COLO668 (cell line): Measurements from ENCODE around the gene SNCG.
A peak's percentile ranks its signal among the peaks of the same experiment; 100 is the strongest.

ENCODE experiments used
- DNase-seq: peaks from one replicate; lab custom pipeline; 2025; ENCODE audit not compliant: unreplicated experiment; lab: John Stamatoyannopoulos, UW

The SNCG gene

DNA sequence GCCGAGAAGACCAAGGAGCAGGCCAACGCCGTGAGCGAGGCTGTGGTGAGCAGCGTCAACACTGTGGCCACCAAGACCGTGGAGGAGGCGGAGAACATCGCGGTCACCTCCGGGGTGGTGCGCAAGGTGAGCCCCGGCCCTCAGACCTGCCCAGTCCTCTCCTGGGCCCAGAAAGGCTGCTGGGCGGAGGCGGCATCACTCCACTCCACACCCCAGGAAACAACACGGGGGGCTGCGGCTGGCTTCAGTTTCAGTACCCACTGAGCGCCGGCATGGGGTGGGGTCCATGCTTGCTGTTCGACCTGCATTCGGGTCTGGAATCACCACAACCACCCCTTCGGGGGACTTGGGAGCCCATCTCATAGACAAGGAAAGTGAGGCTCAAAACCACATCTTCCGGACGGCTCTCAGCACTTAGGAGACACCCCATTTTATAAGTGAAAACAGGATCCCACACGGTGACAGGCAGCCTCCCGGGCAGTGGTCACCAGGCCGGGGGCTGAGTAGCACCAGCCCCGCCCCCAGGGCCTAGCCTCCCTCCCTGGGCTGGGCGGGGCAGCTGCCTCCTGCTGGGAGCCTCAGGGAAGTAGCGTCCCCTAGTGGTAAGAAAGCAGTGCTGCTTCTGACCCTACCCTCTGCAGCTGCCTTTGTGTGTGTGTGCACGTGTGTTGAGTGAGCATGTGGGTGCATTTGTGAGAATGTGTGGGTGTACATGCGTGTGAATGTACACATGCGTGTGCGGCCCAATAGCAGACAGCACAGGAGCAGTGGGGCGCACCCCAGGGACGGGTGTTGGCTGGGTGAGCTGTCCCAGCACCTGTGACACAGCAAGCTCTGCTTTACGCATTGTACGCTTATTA is 1.8 kb downstream of the SNCG start:
- peak; percentile 27 for DNase-seq

DNA sequence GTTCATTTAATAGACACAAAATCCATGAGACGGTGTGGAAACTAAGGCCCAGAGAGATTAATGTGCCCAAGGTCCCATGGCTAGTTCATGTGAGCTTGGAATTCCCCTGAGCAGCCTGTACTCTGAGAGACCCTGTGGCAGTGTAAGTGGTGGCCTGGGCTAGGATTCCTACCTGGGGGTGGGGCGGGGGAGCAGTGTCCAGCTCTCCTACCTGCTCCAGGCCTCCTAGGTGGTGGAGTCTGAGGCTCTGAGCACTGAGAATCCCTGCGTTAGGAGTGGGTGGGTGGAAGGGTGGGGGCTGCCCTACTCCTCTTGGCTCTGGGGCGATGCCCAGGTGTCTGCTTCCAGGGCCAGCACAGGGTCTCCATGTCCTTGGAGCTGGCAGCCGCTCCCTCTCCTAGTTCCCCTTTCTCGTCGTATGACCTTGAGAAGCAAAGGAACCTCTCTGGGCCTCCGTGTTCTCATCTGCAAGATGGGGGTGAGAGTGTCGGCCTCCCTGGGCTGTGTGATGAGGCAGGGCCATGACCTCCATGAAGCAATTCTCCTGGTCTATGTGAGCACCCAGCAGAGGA is 2.5 kb downstream of the SNCG start:
- no peak for DNase-seq

DNA sequence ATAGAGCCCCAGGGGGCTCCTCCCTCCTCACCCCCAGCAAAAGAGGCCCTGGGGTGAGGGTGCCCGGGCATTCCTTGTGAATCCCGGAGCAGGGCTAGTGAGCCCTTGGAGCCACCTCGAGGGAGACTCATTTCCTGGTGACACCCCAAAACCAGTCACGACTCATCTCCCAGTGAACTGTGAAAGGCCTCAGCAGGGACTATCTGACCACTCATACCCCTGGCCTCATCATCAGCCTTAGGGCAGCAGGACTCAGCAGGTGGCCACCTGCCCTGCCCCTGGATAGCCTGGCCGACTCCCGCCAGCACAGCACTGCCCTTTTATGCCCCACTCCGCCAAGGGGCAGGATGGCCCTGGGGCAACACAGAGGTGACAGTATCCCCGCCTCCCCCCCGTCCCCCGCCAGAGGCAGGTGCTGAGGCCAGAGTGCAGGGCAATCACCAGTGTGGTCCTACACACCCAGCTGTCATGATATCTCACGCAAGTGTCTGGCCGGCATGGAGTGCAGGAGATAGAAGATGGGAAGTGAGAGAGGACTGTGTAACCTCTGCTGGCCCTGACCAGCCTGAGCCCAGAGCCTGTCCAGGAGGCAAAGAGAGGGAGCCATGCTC is 3.2 kb downstream of the SNCG start:
- DNase-seq, result no peak

DNA sequence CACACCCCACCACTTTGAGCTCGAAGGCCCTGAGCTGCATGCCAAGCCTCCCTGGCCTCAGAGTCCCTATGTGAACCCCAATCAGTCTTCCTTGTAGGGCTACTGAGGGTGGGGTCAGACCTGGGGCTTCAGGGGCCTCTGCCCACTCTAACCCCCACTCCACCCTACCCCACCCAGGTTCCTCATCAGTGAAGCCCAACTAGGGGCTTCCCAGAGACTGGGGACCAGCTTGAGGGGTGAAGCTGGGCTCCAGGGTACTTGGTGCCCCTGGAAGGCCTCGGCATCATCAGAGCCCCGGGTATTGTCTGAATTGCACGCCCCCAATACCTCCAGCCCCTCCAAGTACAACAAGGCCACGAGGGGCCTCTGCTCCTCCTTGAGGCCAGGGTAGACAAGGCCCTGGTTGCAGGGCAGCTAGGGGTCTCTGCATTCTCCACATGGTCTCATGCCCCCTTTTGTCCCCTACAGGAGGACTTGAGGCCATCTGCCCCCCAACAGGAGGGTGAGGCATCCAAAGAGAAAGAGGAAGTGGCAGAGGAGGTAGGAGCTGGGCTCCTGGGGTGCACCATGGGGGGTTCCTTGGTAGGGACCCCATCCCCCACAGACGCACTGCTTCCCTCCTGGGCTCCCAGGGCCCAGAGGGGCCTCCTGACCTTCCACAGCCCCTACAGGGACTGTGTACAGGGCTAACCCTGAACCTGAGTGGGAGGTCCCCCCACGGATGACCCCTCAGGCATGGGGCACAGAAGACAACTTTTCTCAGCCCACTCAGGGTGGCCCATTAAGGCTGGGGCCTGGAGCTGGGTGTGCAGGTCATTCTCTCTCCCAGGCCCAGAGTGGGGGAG is 4.0 kb downstream of the SNCG start:
- DNase-seq, result no peak

DNA sequence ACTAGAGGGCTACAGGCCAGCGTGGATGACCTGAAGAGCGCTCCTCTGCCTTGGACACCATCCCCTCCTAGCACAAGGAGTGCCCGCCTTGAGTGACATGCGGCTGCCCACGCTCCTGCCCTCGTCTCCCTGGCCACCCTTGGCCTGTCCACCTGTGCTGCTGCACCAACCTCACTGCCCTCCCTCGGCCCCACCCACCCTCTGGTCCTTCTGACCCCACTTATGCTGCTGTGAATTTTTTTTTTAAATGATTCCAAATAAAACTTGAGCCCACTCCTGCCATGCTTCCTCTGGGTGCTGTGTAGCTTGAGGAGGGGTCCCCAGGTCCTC is 4.5 kb downstream of the SNCG start:
- no peak for DNase-seq

DNA sequence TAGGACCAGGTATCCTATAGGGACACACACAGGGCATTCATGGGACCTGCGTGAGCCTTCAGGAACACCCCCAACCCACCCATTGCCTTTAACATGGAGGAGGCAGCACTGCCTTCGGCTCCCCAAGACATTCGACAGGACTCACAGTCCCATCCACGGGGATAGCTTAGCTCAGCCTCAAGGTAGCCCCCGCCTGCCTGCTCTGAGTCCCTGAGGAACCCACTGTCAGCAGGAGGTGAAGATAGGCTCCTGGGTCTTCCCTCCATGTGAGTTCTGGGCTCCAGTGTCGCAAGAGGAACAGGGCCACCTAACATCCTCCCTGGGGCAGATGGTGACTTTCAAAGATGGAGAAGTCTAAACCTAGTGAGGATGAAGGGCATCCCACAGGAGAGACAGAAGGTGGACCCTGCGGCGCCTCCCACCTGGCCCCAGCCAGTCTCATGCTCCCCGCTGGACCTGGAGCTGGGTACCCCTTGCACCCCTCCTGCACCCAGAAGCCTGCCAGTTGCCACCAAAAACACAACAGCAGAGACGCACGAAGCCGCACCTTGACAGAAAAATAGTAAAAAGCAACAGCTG is 5.0 kb downstream of the SNCG start:
- DNase-seq, result no peak

DNA sequence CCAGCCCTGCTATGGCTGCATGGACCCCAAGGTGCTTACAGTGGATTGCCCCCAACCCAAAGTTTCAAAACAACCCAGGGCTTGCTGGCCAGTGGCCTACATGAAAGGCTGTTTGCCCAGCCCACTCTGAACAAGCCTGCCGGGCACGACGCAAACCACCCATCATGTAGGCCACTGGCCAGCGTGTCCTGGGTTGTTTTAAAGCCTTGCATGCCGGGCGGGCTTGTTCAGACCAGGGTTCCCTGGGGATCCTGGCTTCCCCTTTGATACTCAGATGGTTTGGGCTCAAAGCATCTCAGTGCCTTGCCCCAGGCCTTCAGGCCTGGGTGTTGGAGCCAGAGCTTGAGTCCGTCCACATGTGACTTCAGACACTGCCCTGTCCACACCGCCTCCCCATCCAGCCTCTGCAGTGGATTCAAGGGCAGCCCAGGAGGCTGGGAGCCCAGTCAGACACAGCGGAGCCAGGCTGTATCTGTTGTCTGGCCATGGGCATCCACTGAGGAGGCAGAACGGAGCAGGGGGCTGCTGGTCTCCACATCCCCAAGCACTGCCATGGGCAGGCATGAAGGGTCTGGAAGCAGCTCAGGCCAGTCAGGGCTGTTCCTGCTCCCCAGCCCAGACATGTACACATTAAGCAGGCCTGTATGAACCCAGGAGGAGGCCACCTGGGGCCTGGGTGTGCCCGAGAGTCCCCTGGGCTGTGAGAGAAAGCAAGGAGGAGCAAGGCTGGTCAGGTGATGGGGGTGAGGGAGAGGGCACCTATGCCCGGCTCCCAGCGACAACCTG is 5.9 kb downstream of the SNCG start:
- DNase-seq, result no peak

DNA sequence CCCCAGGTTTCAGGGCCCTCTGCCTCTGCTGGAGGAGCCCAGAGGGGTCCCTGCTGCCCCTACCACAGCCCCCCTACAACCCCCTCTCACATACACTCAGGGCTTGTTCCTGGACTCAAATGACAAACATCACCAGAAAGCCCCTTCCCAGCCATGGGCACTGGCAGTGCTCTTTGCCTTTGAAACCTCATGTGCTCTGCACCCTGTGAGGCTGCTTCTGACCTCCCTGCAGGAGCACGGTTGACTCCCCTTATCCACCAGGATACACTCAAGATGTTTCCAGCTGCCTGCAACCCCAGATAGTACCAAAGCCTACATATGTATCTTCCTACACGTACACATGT is 6.4 kb downstream of the SNCG start:
- no peak for DNase-seq

DNA sequence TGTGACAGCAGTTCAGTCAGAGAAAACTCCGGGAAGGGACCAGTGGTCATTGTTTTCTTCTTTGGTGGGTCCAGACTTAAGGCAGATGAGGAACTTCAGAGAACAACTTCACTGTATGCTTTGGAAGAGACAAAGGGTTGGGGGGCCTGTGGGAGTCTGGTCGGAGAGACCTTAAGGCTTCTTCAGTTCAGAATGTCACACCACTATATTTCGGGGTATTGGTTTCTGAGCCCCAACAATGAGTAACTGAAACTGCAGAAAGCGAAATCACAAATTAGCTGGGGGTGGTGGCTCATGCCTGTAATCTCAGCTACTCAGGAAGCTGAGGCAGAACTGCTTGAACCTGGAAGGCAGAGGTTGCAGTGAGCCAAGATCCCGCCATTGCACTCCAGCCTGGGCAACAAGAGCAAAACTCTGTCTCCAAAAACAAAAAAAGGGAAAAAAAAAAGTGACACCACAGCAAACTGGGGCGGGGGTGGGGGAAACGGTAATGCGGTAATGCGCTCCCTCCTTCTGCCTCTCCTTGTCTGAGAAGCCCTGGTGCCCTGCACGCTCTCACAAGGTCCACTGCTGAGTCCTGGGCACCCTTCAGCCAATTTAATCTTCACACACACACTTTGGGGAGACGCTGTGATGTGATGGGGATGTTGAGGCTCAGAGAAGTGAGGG is 7.7 kb downstream of the SNCG start:
- DNase-seq, result no peak

DNA sequence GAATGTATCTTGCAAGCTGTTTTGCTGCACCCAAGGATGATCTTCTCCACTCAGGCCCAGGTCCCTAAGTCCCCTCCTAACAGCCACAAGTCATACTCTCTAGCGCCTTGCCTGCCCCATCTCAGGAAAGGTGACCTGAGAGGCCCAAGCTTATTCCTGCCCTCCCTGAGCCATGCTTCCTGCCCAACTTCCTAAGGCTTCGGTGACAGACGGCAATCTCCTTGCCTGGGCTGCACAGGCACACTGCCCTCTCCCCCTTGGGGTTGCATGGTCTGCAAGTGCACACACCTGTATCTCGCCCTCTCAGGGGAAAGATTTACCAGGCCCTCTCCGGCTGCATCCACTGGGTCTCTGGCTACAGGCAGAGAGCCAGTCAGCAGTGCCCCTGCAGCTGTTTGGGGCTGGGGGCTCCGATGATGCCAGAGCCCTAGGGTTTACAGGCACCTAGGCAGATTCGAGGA is 9.1 kb downstream of the SNCG start:
- no peak for DNase-seq

DNA sequence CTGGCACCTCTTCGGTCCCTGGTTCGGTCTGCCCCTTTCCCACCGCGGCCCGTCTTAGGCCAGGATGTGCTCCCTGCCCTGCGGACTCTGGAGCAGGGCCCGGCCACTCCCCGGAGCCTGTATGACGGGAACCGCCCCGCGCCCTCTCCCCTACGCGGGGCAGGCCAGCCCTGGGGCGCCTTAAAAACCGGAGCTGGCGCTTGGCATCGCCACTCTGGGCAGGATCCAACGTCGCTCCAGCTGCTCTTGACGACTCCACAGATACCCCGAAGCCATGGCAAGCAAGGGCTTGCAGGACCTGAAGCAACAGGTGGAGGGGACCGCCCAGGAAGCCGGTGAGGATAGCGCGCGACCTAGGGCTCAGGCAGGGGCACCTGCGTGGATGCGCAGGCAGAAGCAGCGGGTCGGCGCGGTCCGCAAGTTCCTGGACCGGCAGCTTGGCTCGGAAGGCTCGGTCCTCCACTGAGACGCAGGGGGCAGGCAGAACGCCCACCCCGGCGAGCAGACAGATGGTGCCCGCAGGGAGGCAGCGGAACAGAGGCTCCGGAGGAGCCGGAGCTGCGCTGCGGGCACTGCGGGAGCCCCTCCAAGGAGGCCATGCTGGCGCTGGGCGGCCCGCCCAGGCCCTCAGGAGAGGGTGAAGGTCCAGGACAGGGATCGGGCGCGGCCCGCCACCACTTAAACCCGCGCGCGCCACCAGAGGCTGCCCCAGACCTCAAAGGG is 10.0 kb downstream of the SNCG start, which contains the start of gene ADIRF:
TSS of gene ADIRF (plus strand) at position 212 of the 723 bp plus-strand sequence. CDS start at position 275, 63 bp downstream.
- peak; percentile 55 for DNase-seq

DNA sequence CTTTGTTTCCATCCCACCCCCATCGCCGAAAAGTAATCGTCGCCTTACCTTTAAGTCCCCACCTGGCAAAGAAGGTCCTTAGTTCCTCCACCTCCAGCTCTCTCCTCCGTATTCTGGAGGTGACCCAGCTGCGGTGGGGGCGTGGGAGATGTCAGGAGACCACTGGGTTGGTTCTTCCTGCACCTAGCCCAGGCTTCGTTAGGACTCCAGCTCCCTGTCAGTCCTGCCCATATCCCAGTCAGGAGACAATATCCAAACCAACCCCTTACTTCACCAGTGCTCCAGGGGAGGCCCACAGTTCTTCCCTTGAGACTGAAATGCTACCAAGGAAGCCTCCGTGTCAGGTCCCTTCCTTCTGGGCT is 10.6 kb downstream of the SNCG start:
- no peak for DNase-seq

DNA sequence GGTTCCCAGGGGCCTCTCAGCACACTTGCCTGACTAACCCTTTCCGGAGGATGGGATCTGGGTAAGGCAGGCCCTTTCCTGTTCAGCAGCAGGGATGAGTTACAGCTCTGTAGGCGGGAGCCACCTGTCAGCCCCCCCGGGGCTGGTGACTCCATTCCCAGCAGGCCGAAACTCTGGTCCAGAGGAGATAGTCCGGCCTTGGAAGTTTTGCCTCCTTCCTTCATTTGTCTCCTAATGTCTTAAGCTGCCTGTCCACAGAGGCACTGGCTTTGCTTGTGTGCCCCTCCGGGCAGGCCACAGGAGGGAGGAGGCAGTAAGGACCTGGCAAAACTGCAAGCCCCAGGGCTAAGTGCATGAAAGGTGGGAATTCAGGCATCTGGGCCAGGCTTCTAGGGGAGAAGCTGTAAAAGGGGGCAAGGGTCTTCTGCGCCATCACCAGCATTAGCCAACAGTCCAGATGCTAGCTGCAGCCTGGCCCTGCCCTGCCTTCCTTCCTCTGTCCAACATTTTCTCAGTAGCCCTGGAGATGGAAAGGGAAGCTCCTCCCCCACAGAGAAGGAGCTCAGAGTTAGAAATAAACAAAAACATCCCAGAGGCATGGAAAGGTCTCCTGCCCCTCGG is 11.1 kb downstream of the SNCG start:
- DNase-seq, result peak; percentile 8

DNA sequence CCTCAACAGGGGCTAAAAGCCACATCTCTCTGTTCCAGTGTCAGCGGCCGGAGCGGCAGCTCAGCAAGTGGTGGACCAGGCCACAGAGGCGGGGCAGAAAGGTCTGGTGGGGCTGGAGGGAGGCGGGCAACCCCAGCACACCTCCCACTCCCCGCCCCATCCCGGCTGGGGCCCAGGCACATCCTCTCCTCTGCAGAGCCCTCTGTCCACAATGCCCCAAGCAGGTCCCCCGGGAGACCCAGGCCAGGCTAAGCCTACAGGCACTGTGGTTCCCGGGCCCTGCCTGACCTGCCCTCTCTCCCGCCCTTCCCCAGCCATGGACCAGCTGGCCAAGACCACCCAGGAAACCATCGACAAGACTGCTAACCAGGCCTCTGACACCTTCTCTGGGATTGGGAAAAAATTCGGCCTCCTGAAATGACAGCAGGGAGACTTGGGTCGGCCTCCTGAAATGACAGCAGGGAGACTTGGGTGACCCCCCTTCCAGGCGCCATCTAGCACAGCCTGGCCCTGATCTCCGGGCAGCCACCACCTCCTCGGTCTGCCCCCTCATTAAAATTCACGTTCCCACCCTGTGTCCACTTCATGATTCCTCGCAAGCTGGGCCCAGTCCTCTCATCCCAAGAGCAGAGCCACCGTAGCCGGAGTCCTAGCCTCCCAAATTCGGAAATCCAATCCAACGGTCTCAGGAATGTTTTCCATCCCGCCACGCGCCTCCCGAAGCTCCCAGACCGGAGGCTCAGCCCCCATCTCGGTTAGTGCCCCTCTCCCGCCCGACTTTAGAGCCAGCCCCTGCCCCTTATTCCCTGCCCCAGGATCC is 12.0 kb downstream of the SNCG start:
- DNase-seq, result no peak

DNA sequence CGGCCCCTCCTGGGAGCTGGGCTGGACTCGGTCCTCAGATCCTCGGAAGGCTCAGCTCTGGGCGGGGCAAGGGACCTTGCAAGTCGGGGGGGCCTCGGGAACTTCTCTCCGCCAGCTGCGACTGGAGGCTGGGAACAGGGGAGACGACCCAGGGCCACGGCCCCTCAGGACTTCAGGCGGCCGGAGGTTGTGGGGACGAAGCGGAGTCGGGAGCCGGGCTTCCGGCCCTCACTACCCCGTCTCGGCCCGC is 12.5 kb downstream of the SNCG start:
- no peak for DNase-seq

DNA sequence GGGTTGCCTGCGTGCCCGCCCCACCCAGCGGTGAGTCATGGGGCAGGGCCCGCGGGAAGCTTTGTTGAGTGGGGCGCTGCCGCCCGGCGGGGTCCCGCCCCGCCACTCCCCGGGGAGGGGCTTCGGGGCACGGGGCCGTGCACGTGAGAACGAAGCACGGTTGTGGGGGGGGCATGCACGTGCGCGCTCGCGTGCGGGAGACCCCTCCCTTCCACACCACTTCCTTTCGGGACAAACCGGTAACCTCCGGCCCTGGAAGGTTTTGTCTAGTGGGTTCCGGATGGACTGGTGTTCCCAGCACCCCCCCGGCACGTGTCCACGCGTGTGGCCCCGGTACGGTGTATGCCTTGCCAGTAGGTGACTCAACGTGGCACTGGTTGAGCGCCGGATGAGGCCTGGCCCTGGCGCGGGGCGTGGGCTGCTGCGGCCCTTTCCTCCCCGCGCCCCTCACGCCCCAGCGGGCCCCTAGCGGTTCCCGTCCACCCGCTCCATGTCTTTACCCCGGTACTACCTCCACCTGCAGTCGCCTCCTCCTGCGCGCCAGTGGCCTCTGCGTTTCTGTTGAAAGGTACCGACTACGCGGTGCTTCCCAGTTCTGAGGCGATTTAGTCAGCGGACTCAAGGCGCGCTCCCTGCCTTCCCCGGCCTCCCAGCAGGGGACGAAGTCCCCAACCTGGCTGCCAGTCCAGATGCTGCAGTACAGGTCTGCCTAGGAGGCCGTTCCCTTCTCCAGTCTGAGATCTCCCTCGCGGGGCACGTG is 13.0 kb downstream of the SNCG start:
- DNase-seq, result peak; percentile 76

DNA sequence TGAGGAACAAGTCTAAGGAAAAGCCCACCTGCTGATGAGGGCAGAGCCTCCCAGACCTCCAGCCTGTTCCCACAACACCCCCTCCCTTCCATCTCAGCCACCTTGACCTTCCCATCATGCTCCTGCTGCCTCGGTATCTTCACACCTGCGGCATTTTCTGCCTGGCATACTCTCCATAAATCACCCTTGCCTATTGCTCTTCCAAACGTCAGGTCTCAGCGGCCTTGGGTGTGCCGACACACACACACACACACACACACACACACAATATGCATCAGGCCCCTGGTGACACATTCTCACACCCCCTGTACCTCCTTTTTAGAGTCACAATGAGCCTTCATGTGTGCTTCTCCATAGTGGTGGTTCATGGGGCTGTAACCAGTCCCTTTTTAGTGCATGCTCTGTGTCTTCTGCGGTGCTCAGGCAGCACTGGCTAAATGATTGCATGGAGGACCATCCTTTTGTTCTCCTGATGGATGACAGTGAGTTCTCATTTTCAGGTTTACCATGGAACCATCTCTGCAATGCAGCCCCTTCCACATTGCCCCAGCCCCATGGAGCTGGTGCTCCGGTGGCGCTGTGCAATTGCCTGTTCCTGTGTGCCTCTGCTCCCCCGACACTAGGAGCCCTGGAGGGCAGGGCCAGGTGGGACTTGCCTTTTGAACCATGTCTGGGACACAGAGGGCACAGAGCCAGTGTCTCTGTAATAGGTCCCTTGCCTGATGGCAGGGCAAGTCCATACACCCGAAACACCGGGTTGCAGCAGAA is 14.4 kb downstream of the SNCG start:
- DNase-seq, result no peak
